K562 (cell line): Measurements from ENCODE around the gene HGS. TPM values are rescaled to one million over a fixed set of nuclear protein-coding genes. Genes with fewer than 3 reads are reported as not detected.

Experiments
- ATAC-seq: fragments of 200-7000 bp; cut with Tn5 transposase; 3 replicates; pipeline ENCODE4 v1.9.1; 2020; ENCODE audit warnings: moderate library complexity
- BruUV-seq: library from RNA; stranded (reverse); fragments of 400-500 nt; replicated peaks from 2 replicates; lab custom pipeline; 2021; lab: Mats Ljungman, UMichigan
- CTCF ChIA-PET: fragments of 300-600 bp; formaldehyde crosslinking; extraction: SDS; loops from one replicate; lab custom pipeline; 2021; ENCODE audit warnings: low intra/inter-chr PET ratio; lab: Yijun Ruan, JAX
- POLR2A ChIA-PET: fragments of 300-600, 350-650 bp; sonication (Branson Sonifier 250); formaldehyde crosslinking; extraction: SDS; loops from one replicate; lab custom pipeline; 2021; ENCODE audit warnings: antibody characterized with exemption, inconsistent platforms; lab: Yijun Ruan, JAX
- DNase-seq, 4 experiments: peaks; one replicate each; pipeline versions ENCODE4 v3.0.0 to v3.0.0-alpha.2; 2011 to 2018; ENCODE audit warnings: low spot score in 3 of 4, mixed read lengths in 3 of 4; ENCODE audit errors: extremely low read depth in 1 of 4
- FAIRE-seq: peaks from 2 replicates; lab custom pipeline; 2011; peaks lifted over from hg19 to GRCh38; lab: Jason Lieb, UNC
- H2AFZ ChIP-seq: 2 replicates; pipeline ENCODE4 v1.6.0; 2011; ENCODE audit warnings: low read depth, low read length, control low read depth, inconsistent platforms
- H3K27ac ChIP-seq: fragments of 200-600 bp; 3 replicates; pipeline ENCODE4 v1.8.0; 2011; ENCODE audit warnings: low read depth, mild to moderate bottlenecking, control low read depth, inconsistent platforms, low read length, moderate library complexity, mixed read lengths; ENCODE audit errors: extremely low read depth
- H3K27me3 ChIP-seq, 2 experiments: fragments of 300-600 bp in 1 of 2; 2 replicates in 1 of 2; 3 replicates in 1 of 2; pipeline versions ENCODE4 v1.6.0 to v1.8.0; 2011; ENCODE audit warnings: inconsistent platforms in 2 of 2, low read length in 2 of 2, mild to moderate bottlenecking in 1 of 2, mixed read lengths in 1 of 2, moderate library complexity in 1 of 2; ENCODE audit not compliant: control insufficient read depth in 2 of 2, insufficient read depth in 2 of 2
- H3K36me3 ChIP-seq: fragments of 300-600 bp; 3 replicates; pipeline ENCODE4 v1.8.0; 2011; ENCODE audit warnings: mild to moderate bottlenecking, low read length, inconsistent platforms; ENCODE audit not compliant: control insufficient read depth, insufficient read depth
- H3K4me1 ChIP-seq, 2 experiments: fragments of 200-600 bp in 1 of 2; replicated peaks in 1 of 2; 2 replicates in 1 of 2; 3 replicates in 1 of 2; pipeline versions ENCODE4 v1.5.1 to v1.8.0; 2011; ENCODE audit warnings: inconsistent platforms in 2 of 2, low read length in 2 of 2, mild to moderate bottlenecking in 1 of 2, mixed read lengths in 1 of 2, moderate library complexity in 1 of 2; ENCODE audit not compliant: control insufficient read depth in 2 of 2, insufficient read depth in 2 of 2
- H3K4me2 ChIP-seq: 2 replicates; pipeline ENCODE4 v1.6.1; 2011; ENCODE audit warnings: low read length, control low read depth, inconsistent platforms, mixed read lengths; ENCODE audit not compliant: insufficient read depth
- H3K4me3 ChIP-seq: fragments of 200-600 bp; sonication (generic), shearing (Covaris generic); 2 replicates; pipeline ENCODE4 v1.5.1; 2016; ENCODE audit warnings: control low read depth, inconsistent platforms
- H3K79me2 ChIP-seq: fragments of 200-600 bp; 3 replicates; pipeline ENCODE4 v1.8.0; 2011; ENCODE audit warnings: low read length, inconsistent platforms; ENCODE audit not compliant: control insufficient read depth, insufficient read depth
- H3K9ac ChIP-seq, 2 experiments: 2 replicates each; pipeline versions ENCODE4 v1.6.0 to v1.6.1; 2011; ENCODE audit warnings: low read depth in 2 of 2, low read length in 2 of 2, control low read depth in 1 of 2, inconsistent platforms in 1 of 2, mild to moderate bottlenecking in 1 of 2, mixed read lengths in 1 of 2; ENCODE audit not compliant: insufficient read depth in 1 of 2
- H3K9me1 ChIP-seq: one replicate; pipeline ENCODE4 v1.6.0; 2011; ENCODE audit warnings: inconsistent platforms, mild to moderate bottlenecking, low read length, moderate library complexity; ENCODE audit not compliant: control insufficient read depth, insufficient read depth
- H3K9me3 ChIP-seq: replicated peaks from 2 replicates; pipeline ENCODE4 v1.5.1; 2011; ENCODE audit warnings: low read depth, low read length, inconsistent platforms; ENCODE audit not compliant: control insufficient read depth, insufficient read depth
- H4K20me1 ChIP-seq: replicated peaks from 2 replicates; pipeline ENCODE4 v1.6.1; 2011; ENCODE audit warnings: low read length, inconsistent platforms, mixed read lengths; ENCODE audit not compliant: control insufficient read depth, insufficient read depth
- HNRNPH1 ChIP-seq: fragments of 200-400 bp; formaldehyde crosslinking; optimal IDR thresholded peaks from 2 replicates; pipeline ENCODE3; 2017; ENCODE audit warnings: low read depth, mild to moderate bottlenecking, low read length, moderate library complexity
- WGBS: fragments of 100-300 bp; shearing (Covaris generic); methylation state at CpG from one replicate; pipeline ENCODE4 v1.1.6; 2016; ENCODE audit warnings: low coverage, mixed read lengths; ENCODE audit not compliant: insufficient coverage; ENCODE audit errors: missing lambda C conversion rate; 5-methylcytosine and 5-hydroxymethylcytosine counted together
- in situ Hi-C: fragments of 300-500 bp; cut with MboI; formaldehyde crosslinking; loops from 4 replicates; pipeline ENCODE4 v1.15.0; 2018; ENCODE audit warnings: inconsistent platforms, mixed read lengths
- intact Hi-C: fragments of 100-400 bp; cut with micrococcal nuclease; formaldehyde crosslinking; loops from 2 replicates; pipeline ENCODE4 v1.14.2; 2022
- polyA plus RNA-seq, 8 experiments: library from polyadenylated mRNA; depleted of rRNA in 4 of 8; stranded (reverse) in 5 of 8; unstranded in 3 of 8; fragments of >200 nt; fragmentation: Nextera tagmentation in 2 of 8; fragmentation: Illumina TruSeq in 1 of 8; extraction: Ambion mirVana in 2 of 8; extraction: Trizol in 1 of 8; gene quantifications; 2 replicates each; pipeline versions ENCODE4 v1.2.1 to v1.2.3, GENCODE V29; 2011 to 2014; ENCODE audit warnings: inconsistent platforms in 1 of 8, missing spikeins in 1 of 8
- total RNA-seq, 7 experiments: library from RNA; depleted of rRNA in 6 of 7; stranded (reverse); fragments of >200 nt in 6 of 7; fragmentation: Illumina TruSeq in 2 of 7; extraction: Trizol in 2 of 7; gene quantifications; 2 replicates each; pipeline versions ENCODE4 v1.2.1 to v1.2.3, GENCODE V29; 2011 to 2021; ENCODE audit warnings: low replicate concordance in 1 of 7
- TF ChIP-seq, protein P1 (sequence below): sonication (generic); formaldehyde crosslinking; IDR thresholded peaks from 2 replicates; pipeline ENCODE4 v1.8.1; 2023; ENCODE audit warnings: mild to moderate bottlenecking, missing genetic modification reagents

Gene HGS
- total and polyA plus RNA-seq, 9 of the 15 experiments (the other 6 are each of a cell fraction or from before 2014, with no cell fraction given): 3.9 to 176 (median 77.1) TPM

DNA sequence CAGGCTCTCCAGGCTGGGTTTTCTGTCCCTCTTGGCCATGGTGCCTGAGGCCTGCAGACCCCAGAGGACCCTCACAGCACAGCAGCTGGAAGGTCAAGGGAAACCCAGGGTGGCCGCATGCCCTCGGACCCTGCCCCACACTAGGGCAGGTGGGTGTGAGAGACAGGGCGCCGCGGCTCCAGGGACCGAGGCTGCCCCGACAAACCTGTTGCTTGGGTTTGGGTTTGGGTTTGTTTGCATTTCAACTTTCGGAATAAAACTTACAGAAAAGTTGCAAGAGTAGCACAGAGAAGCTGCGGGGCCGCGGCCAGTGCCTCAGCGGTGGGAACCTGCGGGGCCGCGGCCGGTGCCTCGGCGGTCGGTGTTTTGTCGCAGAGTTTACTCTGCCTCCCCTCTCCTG, 7.8 kb downstream of the HGS start:
- BruUV-seq: no TSS peak
- H2AFZ ChIP-seq: no peak overlapping the region
- intact Hi-C loops: no loop called here
- FAIRE-seq (no peak), DNase-seq (no peak), ATAC-seq (no peak)
- 96% methylated on average over 20 of the region's 20 CpGs for WGBS
- H3K27ac ChIP-seq: no peak overlapping the region
- no peak for TF ChIP-seq HNRNPH1
- TF ChIP-seq, protein P1, sequence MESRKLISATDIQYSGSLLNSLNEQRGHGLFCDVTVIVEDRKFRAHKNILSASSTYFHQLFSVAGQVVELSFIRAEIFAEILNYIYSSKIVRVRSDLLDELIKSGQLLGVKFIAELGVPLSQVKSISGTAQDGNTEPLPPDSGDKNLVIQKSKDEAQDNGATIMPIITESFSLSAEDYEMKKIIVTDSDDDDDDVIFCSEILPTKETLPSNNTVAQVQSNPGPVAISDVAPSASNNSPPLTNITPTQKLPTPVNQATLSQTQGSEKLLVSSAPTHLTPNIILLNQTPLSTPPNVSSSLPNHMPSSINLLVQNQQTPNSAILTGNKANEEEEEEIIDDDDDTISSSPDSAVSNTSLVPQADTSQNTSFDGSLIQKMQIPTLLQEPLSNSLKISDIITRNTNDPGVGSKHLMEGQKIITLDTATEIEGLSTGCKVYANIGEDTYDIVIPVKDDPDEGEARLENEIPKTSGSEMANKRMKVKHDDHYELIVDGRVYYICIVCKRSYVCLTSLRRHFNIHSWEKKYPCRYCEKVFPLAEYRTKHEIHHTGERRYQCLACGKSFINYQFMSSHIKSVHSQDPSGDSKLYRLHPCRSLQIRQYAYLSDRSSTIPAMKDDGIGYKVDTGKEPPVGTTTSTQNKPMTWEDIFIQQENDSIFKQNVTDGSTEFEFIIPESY (CRISPR knock-in tag): peak; percentile 43; the same call in 1 of the 2 replicates
- in situ Hi-C loops: no loop called here
- H3K27me3 ChIP-seq: no peaks in the 10 kb centered on the region
- H3K9me3 ChIP-seq: no peaks in the 10 kb centered on the region
- H3K4me1 ChIP-seq: peaks cover 0 to 64% of the 10 kb centered on the region in 2 experiments; a peak in 2 of 5 replicates
- peaks cover 7% of the 10 kb centered on the region; the same call in 1 of the 3 replicates for H3K79me2 ChIP-seq
- H3K4me2 ChIP-seq: no peak overlapping the region
- H3K9ac ChIP-seq: no peak overlapping the region
- H3K9me1 ChIP-seq: peaks cover 3% of the 10 kb centered on the region
- H3K36me3 ChIP-seq: peaks cover 100% of the 10 kb centered on the region; the same call in 2 of the 3 replicates
- ChIA-PET CTCF (no interaction called here), POLR2A (interaction anchor here (0.6 to 4.7 kb wide), 5 partner anchors 8 to 167 kb away, joined by 3 to 41 read pairs (median 4); partner anchors contain the start of gene MRPL12)
- no peak overlapping the region for H3K4me3 ChIP-seq
- peaks cover 9% of the 10 kb centered on the region; the same call in 1 of the 2 replicates for H4K20me1 ChIP-seq
